DND-41 (cell line): ENCODE measurements around the gene LAMB3.

Source experiments
- ATAC-seq: fragments of 200-7000 bp; cut with Tn5 transposase; 3 replicates; pipeline ENCODE4 v1.9.1; 2021; ENCODE audit warnings: low read depth; ENCODE audit not compliant: insufficient read depth
- DNase-seq: peaks from one replicate; pipeline ENCODE4 v3.0.0-alpha.2; 2020
- H2AFZ ChIP-seq: 2 replicates; pipeline ENCODE4 v1.6.0; 2012; ENCODE audit warnings: low read depth, low read length
- H3K27ac ChIP-seq: 2 replicates; pipeline ENCODE4 v1.5.1; 2012; ENCODE audit warnings: low read length, inconsistent platforms
- H3K27me3 ChIP-seq: fragments of 200-600 bp; sonication (generic); 2 replicates; pipeline ENCODE4 v1.6.0; 2012; ENCODE audit warnings: low read length, mild to moderate bottlenecking, inconsistent platforms; ENCODE audit not compliant: insufficient read depth, poor library complexity
- H3K36me3 ChIP-seq: 2 replicates; pipeline ENCODE4 v1.5.1; 2012; ENCODE audit warnings: low read length, inconsistent platforms; ENCODE audit not compliant: insufficient read depth
- H3K4me1 ChIP-seq: 2 replicates; pipeline ENCODE4 v1.5.1; 2012; ENCODE audit warnings: mild to moderate bottlenecking, low read length; ENCODE audit not compliant: insufficient read depth
- H3K4me2 ChIP-seq: 2 replicates; pipeline ENCODE4 v1.6.0; 2012; ENCODE audit warnings: mild to moderate bottlenecking, moderate library complexity, low read length, inconsistent platforms; ENCODE audit not compliant: insufficient read depth
- H3K4me3 ChIP-seq, 2 experiments: fragments of 200-600 bp in 1 of 2; shearing (Covaris generic) in 1 of 2; 2 replicates each; pipeline ENCODE4 v1.5.1; 2012 to 2016; ENCODE audit warnings: inconsistent platforms in 2 of 2, low read length in 2 of 2, mild to moderate bottlenecking in 2 of 2, low read depth in 1 of 2, moderate library complexity in 1 of 2
- H3K79me2 ChIP-seq: 2 replicates; pipeline ENCODE4 v1.6.0; 2012; ENCODE audit warnings: low read length, inconsistent platforms; ENCODE audit not compliant: insufficient read depth
- H3K9ac ChIP-seq: 2 replicates; pipeline ENCODE4 v1.6.0; 2012; ENCODE audit warnings: low read depth, mild to moderate bottlenecking, inconsistent platforms, low read length, moderate library complexity
- H3K9me3 ChIP-seq: 2 replicates; pipeline ENCODE4 v1.5.1; 2012; ENCODE audit warnings: low read length, moderate library complexity, mild to moderate bottlenecking, inconsistent platforms; ENCODE audit not compliant: insufficient read depth, severe bottlenecking
- H4K20me1 ChIP-seq: 2 replicates; pipeline ENCODE4 v1.6.0; 2012; ENCODE audit warnings: low read length; ENCODE audit not compliant: insufficient read depth
- CTCF ChIP-seq: IDR thresholded peaks from 2 replicates; pipeline ENCODE4 v1.5.1; 2012; ENCODE audit warnings: borderline replicate concordance, low read length, moderate library complexity, mild to moderate bottlenecking; ENCODE audit not compliant: poor library complexity, severe bottlenecking; ENCODE audit errors: extremely low read depth
- EZH2 ChIP-seq: IDR thresholded peaks from 3 replicates; pipeline ENCODE4 v1.6.1; 2012; ENCODE audit warnings: borderline replicate concordance, low read depth, mild to moderate bottlenecking, moderate library complexity, low read length, inconsistent platforms; ENCODE audit not compliant: severe bottlenecking

The LAMB3 gene

DNA sequence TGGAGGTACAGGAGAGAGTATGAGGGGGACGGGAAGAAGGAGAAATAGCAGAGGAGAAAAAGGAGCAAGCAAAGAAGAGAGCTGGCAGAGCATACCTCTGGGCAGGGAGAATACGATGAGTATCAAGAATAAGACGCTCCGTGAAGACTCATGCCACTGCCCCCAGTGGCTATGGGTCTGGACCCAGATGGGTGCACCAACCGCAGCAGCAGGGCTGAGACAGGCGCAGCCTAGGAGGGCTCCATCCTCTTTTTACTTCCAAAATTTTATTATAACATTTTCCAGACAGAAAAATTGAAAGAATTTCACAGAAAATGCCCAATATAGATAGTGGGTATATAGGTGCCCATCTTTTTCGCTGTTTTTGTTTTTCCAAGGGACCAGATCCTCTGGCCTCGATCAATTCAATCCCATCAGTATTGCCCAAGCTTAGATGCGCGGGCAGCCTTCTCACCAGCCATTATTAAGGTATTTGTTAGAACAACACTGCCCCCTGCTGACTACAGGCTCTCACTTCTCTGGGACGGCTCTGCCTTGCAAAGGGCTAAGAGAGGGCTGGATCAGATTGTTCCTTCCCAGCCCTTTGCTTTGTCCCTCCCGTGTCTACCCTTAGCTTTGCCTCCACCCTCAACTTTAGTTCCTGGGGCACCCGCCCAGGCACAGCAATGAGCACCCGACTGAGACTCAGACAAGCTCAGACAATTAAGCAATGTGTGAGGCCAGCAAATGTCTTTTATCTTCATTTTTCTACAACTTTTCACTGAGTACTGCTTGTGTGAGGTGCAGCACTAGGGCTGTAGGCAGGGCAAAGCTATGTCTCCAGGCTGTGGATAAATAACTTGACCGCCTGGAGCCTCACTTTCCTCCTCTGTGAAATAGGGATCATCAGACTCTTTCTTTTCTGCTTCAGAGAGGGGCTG lies 86.2 kb downstream of the LAMB3 start:
- H3K4me2 ChIP-seq, result no peak overlapping the region
- TF ChIP-seq EZH2 (no peak), CTCF (peak; percentile 87)
- H4K20me1 ChIP-seq, result no peaks in the 10 kb centered on the region
- H3K27ac ChIP-seq, result no peak overlapping the region
- H2AFZ ChIP-seq, result no peak overlapping the region
- H3K4me3 ChIP-seq, result no peak overlapping the region
- H3K4me1 ChIP-seq, result peaks cover 4% of the 10 kb centered on the region; the same call in 1 of the 2 replicates
- no peaks in the 10 kb centered on the region for H3K9me3 ChIP-seq
- peaks cover 19% of the 10 kb centered on the region for H3K27me3 ChIP-seq
- no peaks in the 10 kb centered on the region for H3K79me2 ChIP-seq
- no peak overlapping the region for H3K9ac ChIP-seq
- ATAC-seq (peak; percentile 93), DNase-seq (peak; percentile 74)
- H3K36me3 ChIP-seq, result no peaks in the 10 kb centered on the region
